Mesenchymal stem cell (in vitro differentiated cells and primary cell): ENCODE measurements around the gene BCKDHB.

ENCODE experiments used
- DNase-seq: peaks from one replicate; pipeline ENCODE4 v3.0.0-alpha.2; 2013
- H2AFZ ChIP-seq: one replicate; pipeline ENCODE4 v1.6.1; 2013; ENCODE audit warnings: low read depth, mild to moderate bottlenecking, control low read depth, inconsistent platforms, low read length, moderate library complexity
- H2AK5ac ChIP-seq: 2 replicates; pipeline ENCODE4 v1.6.1; 2013; ENCODE audit warnings: low read length, moderate library complexity, mild to moderate bottlenecking, inconsistent platforms; ENCODE audit not compliant: severe bottlenecking
- H2BK120ac ChIP-seq: one replicate; pipeline ENCODE4 v1.6.1; 2013; ENCODE audit warnings: low read depth, mild to moderate bottlenecking, inconsistent platforms, low read length, moderate library complexity
- H2BK12ac ChIP-seq, 2 experiments: one replicate each; pipeline ENCODE4 v1.6.1; 2013; ENCODE audit warnings: inconsistent platforms in 2 of 2, low read length in 2 of 2, mild to moderate bottlenecking in 2 of 2, moderate library complexity in 2 of 2, control low read depth in 1 of 2
- H2BK15ac ChIP-seq: one replicate; pipeline ENCODE4 v1.6.1; 2013; ENCODE audit warnings: mild to moderate bottlenecking, low read depth, inconsistent platforms; ENCODE audit not compliant: poor library complexity, severe bottlenecking
- H2BK5ac ChIP-seq: 2 replicates; pipeline ENCODE4 v1.6.1; 2013; ENCODE audit warnings: low read depth, mild to moderate bottlenecking, low read length, control low read depth, inconsistent platforms; ENCODE audit not compliant: poor library complexity, severe bottlenecking
- H3K14ac ChIP-seq, 2 experiments: one replicate each; pipeline ENCODE4 v1.6.1; 2013; ENCODE audit warnings: inconsistent platforms in 2 of 2, low read length in 2 of 2, control low read depth in 1 of 2, mild to moderate bottlenecking in 1 of 2, moderate library complexity in 1 of 2
- H3K18ac ChIP-seq, 2 experiments: one replicate each; pipeline ENCODE4 v1.6.1; 2013; ENCODE audit warnings: inconsistent platforms in 2 of 2, low read length in 2 of 2, control low read depth in 1 of 2, low read depth in 1 of 2, mild to moderate bottlenecking in 1 of 2
- H3K23ac ChIP-seq, 2 experiments: one replicate each; pipeline ENCODE4 v1.6.1; 2013; ENCODE audit warnings: inconsistent platforms in 2 of 2, low read length in 2 of 2, mild to moderate bottlenecking in 2 of 2, moderate library complexity in 2 of 2, control low read depth in 1 of 2
- H3K27ac ChIP-seq: 2 replicates; pipeline ENCODE4 v1.5.1; 2013; ENCODE audit warnings: mild to moderate bottlenecking, moderate library complexity, low read length, control low read depth, inconsistent platforms; ENCODE audit not compliant: poor library complexity, severe bottlenecking
- H3K27me3 ChIP-seq, 2 experiments: 2 replicates each; pipeline versions ENCODE4 v1.6.1 to v1.7.0; 2013; ENCODE audit warnings: low read length in 2 of 2, mild to moderate bottlenecking in 2 of 2, moderate library complexity in 2 of 2, control low read depth in 1 of 2, inconsistent platforms in 1 of 2; ENCODE audit not compliant: control insufficient read depth in 1 of 2, insufficient read depth in 1 of 2
- H3K36me3 ChIP-seq, 2 experiments: 2 replicates each; pipeline versions ENCODE4 v1.6.1 to v1.7.0; 2013; ENCODE audit warnings: low read length in 2 of 2, control low read depth in 1 of 2, inconsistent platforms in 1 of 2, low read depth in 1 of 2, mild to moderate bottlenecking in 1 of 2; ENCODE audit not compliant: insufficient read depth in 2 of 2, control insufficient read depth in 1 of 2
- H3K4ac ChIP-seq, 2 experiments: one replicate each; pipeline ENCODE4 v1.6.1; 2013; ENCODE audit warnings: inconsistent platforms in 2 of 2, low read length in 2 of 2, mild to moderate bottlenecking in 2 of 2, moderate library complexity in 2 of 2, control low read depth in 1 of 2, low read depth in 1 of 2
- H3K4me1 ChIP-seq: 2 replicates; pipeline ENCODE4 v1.6.1; 2013; ENCODE audit warnings: low read depth, low read length, control low read depth; ENCODE audit not compliant: control insufficient read depth, insufficient read depth
- H3K4me2 ChIP-seq: 2 replicates; pipeline ENCODE4 v1.6.1; 2013; ENCODE audit warnings: low read length, mild to moderate bottlenecking, inconsistent platforms; ENCODE audit not compliant: poor library complexity, severe bottlenecking
- H3K4me3 ChIP-seq, 2 experiments: 2 replicates each; pipeline versions ENCODE4 v1.5.1 to v1.7.0; 2013; ENCODE audit warnings: low read length in 2 of 2, mild to moderate bottlenecking in 2 of 2, control low read depth in 1 of 2, low read depth in 1 of 2; ENCODE audit not compliant: insufficient read depth in 1 of 2
- H3K79me1 ChIP-seq: replicated peaks from 2 replicates; pipeline ENCODE4 v1.6.1; 2013; ENCODE audit warnings: mild to moderate bottlenecking, control low read depth, low read length, inconsistent platforms; ENCODE audit not compliant: poor library complexity, severe bottlenecking
- H3K9ac ChIP-seq: 2 replicates; pipeline ENCODE4 v1.7.0; 2013; ENCODE audit warnings: mild to moderate bottlenecking, low read length, moderate library complexity
- H3K9me3 ChIP-seq: 2 replicates; pipeline ENCODE4 v1.7.0; 2013; ENCODE audit warnings: mild to moderate bottlenecking, low read length; ENCODE audit not compliant: control insufficient read depth
- H4K8ac ChIP-seq: one replicate; pipeline ENCODE4 v1.6.1; 2013; ENCODE audit warnings: inconsistent platforms, mild to moderate bottlenecking, low read length, moderate library complexity
- H4K91ac ChIP-seq: one replicate; pipeline ENCODE4 v1.6.1; 2013; ENCODE audit warnings: mild to moderate bottlenecking, low read length, inconsistent platforms
- WGBS: methylation state at CpG from one replicate; pipeline ENCODE4 v1.1.7; 2013; ENCODE audit warnings: mixed read lengths; 5-methylcytosine and 5-hydroxymethylcytosine counted together

The BCKDHB gene

DNA sequence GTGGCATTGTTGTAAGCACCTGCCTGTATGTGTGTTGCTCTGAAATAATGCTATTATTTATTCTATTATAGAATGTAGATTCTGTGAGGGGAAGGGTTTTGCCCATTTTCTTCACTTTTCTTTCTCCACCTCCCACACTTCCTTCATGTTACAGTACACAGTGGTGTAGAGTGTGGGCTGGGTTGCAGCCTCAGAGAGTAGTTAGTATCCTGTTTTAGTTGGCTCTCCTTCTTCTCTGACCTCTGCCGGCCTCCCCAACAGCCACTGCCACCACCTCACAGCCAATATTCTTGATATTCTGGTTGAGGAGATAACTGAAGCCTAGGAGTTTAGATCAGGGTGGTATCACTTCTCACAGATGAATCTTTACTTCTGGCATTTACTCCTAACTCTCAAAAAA, 143.4 kb downstream of the BCKDHB start:
- Histone ChIP-seq H3K9ac (no peak overlapping the region), H3K27me3 (no peaks in the 10 kb centered on the region), H3K36me3 (no peaks in the 10 kb centered on the region), H3K14ac (no peak overlapping the region), H3K9me3 (no peaks in the 10 kb centered on the region), H3K4me3 (no peak overlapping the region), H3K79me1 (peaks cover 3% of the 10 kb centered on the region), H4K8ac (no peak overlapping the region), H4K91ac (no peak overlapping the region), H3K18ac (no peak overlapping the region), H2AFZ (no peak overlapping the region), H2BK12ac (no peak overlapping the region), H2BK120ac (no peak overlapping the region), H2BK5ac (no peak overlapping the region), H2AK5ac (no peak overlapping the region), H3K4ac (no peak overlapping the region), H3K23ac (no peak overlapping the region), H3K4me1 (no peaks in the 10 kb centered on the region), H2BK15ac (no peak overlapping the region), H3K4me2 (no peak overlapping the region), H3K27ac (no peak overlapping the region)
- no peak for DNase-seq
- no CpG with 5 or more reads among the region's 1 CpG for WGBS

DNA sequence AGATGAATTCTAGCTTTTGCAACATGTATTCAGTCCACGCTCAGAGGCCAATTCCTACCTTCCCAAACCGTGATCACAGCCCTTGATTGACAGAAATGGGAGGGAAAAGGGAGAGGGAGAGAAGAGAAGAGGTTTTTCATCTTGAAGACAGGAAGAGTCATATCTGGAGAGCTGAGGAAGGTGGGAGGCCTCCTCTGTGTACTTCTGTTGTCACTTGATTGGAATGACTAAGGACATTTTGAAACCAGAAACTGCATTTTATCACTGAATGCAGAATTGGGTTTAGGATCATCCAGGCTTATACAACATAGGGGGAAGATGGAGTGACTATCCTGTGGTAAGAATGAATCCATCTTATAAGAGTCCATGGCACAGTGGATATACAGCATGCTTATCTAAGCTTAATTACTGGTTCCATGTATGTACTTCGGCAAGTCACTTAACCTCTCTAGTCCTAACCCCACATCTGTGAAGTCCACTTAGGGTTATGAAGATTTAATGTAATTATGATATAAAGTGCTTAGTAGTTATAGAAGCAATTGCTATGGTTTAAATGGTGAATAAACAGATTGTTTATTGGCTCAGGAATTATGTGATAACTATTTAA, 144.0 kb downstream of the BCKDHB start:
- Histone ChIP-seq H3K14ac (no peak overlapping the region), H3K27me3 (no peaks in the 10 kb centered on the region), H2BK12ac (peak overlapping the region; percentile 15 to 67), H4K8ac (no peak overlapping the region), H3K4me2 (no peak overlapping the region), H2BK15ac (no peak overlapping the region), H3K79me1 (peaks cover 3% of the 10 kb centered on the region), H2AK5ac (no peak overlapping the region), H2BK5ac (no peak overlapping the region), H3K36me3 (no peaks in the 10 kb centered on the region), H2BK120ac (no peak overlapping the region), H3K27ac (no peak overlapping the region), H3K23ac (no peak overlapping the region), H3K9me3 (no peaks in the 10 kb centered on the region), H3K4me3 (no peak overlapping the region), H2AFZ (no peak overlapping the region), H3K9ac (no peak overlapping the region), H3K4me1 (no peaks in the 10 kb centered on the region), H4K91ac (no peak overlapping the region), H3K18ac (no peak overlapping the region), H3K4ac (no peak overlapping the region)
- DNase-seq, result peak; percentile 32
- 100% methylated on average over 3 of the region's 3 CpGs for WGBS

DNA sequence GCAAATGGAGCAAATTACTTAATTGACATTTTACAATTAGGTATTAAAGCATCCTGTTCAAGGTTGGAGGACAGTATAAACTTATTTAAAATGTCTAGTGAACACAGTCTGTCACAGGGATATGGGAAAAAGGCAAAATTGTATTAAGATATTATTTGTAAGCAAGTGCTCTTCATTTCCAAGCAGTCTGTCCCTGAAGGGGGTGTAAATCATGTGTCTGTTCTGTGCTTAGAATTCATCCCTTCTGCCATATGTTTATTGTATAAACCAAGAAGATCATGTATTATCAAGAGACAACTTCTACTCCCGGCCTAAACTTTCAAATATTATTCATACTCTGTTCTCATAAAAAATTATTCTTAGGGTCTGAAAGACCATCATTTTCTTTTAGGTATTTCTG, 144.8 kb downstream of the BCKDHB start:
- no peak overlapping the region for H3K9ac ChIP-seq
- no peaks in the 10 kb centered on the region for H3K36me3 ChIP-seq
- H3K4ac ChIP-seq, result no peak overlapping the region
- H2BK15ac ChIP-seq, result no peak overlapping the region
- H3K4me1 ChIP-seq, result no peaks in the 10 kb centered on the region
- H2AK5ac ChIP-seq, result no peak overlapping the region
- H3K79me1 ChIP-seq, result peaks cover 3% of the 10 kb centered on the region
- peak; percentile 19 for DNase-seq
- no CpG with 5 or more reads among the region's 1 CpG for WGBS
- H4K8ac ChIP-seq, result no peak overlapping the region
- no peak overlapping the region for H3K27ac ChIP-seq
- H3K9me3 ChIP-seq, result no peaks in the 10 kb centered on the region
- H2BK5ac ChIP-seq, result no peak overlapping the region
- H3K18ac ChIP-seq, result no peak overlapping the region
- H2AFZ ChIP-seq, result no peak overlapping the region
- H2BK120ac ChIP-seq, result no peak overlapping the region
- H3K23ac ChIP-seq, result no peak overlapping the region
- no peaks in the 10 kb centered on the region for H3K27me3 ChIP-seq
- no peak overlapping the region for H3K4me3 ChIP-seq
- no peak overlapping the region for H3K4me2 ChIP-seq
- H2BK12ac ChIP-seq, result no peak overlapping the region
- no peak overlapping the region for H3K14ac ChIP-seq
- H4K91ac ChIP-seq, result no peak overlapping the region

DNA sequence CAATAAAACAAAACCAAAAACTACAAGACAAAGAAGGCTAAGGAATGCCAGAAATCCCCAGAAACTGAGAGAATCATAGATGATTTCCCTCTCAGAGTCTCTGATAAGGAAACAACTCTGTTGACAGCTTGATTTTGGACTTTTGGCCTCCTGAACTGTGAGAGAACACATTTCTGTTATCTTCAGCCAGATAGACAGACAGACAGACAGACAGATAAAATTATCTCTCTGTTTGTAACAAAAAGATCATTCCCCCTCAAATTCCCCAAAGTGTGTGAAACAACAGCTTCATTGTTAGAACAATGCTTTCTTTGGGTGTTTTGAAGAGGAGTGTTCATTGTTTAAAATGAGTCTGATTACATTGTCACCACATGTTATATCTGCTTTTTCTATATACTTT, 148.2 kb downstream of the BCKDHB start:
- H2BK120ac ChIP-seq, result no peak overlapping the region
- no peak for DNase-seq
- H2AK5ac ChIP-seq, result no peak overlapping the region
- H3K4me2 ChIP-seq, result no peak overlapping the region
- no peak overlapping the region for H3K4me3 ChIP-seq
- H2BK5ac ChIP-seq, result no peak overlapping the region
- no peaks in the 10 kb centered on the region for H3K9me3 ChIP-seq
- no peak overlapping the region for H3K23ac ChIP-seq
- peaks cover 2% of the 10 kb centered on the region for H3K79me1 ChIP-seq
- H3K27me3 ChIP-seq, result no peaks in the 10 kb centered on the region
- H3K27ac ChIP-seq, result no peak overlapping the region
- H3K18ac ChIP-seq, result no peak overlapping the region
- no peaks in the 10 kb centered on the region for H3K4me1 ChIP-seq
- H2BK12ac ChIP-seq, result no peak overlapping the region
- H4K8ac ChIP-seq, result no peak overlapping the region
- H3K36me3 ChIP-seq, result no peaks in the 10 kb centered on the region
- H2BK15ac ChIP-seq, result no peak overlapping the region
- H3K9ac ChIP-seq, result no peak overlapping the region
- H2AFZ ChIP-seq, result no peak overlapping the region
- H3K14ac ChIP-seq, result no peak overlapping the region
- H4K91ac ChIP-seq, result no peak overlapping the region
- H3K4ac ChIP-seq, result no peak overlapping the region
